PC-3 (cell line): Measurements from ENCODE around the gene OSBPL9.

Experiments used
- EZH2 ChIP-seq: fragments of 300-600 bp; sonication (generic); IDR thresholded peaks from one replicate; pipeline ENCODE4 v1.6.1; 2017; ENCODE audit warnings: antibody characterized with exemption, mild to moderate bottlenecking, low read length; ENCODE audit not compliant: unreplicated experiment
- EZH2phosphoT487 ChIP-seq: fragments of 300-600 bp; sonication (generic); IDR thresholded peaks from 2 replicates; pipeline ENCODE4 v1.6.1; 2018; ENCODE audit warnings: mild to moderate bottlenecking, antibody characterized with exemption, low read length, borderline replicate concordance
- TF ChIP-seq, protein P1 (sequence below): fragments of 300-600 bp; sonication (generic); conservative IDR thresholded peaks from 2 replicates; pipeline ENCODE4 v1.5.1; 2017; ENCODE audit warnings: antibody characterized with exemption, low read depth, mild to moderate bottlenecking, low read length

DNA sequence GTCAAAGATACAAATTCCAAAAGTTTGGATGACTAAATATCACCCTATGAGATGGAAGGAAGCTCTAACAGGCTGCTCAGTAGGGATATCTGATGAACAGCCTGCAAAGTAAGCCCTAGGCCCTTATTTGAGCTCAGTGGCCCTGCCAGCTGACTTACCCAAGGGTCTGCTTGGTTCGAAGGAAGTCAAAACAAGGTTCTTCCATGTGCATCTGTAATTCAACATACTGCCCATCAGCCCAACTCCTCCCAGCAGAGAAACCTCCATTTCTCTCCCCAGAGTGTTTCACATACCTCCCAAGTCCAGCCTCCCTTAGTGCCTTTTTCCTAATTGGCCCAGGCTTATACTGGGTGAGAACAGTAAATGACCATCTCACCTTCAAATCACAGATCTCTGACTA lies 175.0 kb downstream of the OSBPL9 start:
- TF ChIP-seq, protein P1, sequence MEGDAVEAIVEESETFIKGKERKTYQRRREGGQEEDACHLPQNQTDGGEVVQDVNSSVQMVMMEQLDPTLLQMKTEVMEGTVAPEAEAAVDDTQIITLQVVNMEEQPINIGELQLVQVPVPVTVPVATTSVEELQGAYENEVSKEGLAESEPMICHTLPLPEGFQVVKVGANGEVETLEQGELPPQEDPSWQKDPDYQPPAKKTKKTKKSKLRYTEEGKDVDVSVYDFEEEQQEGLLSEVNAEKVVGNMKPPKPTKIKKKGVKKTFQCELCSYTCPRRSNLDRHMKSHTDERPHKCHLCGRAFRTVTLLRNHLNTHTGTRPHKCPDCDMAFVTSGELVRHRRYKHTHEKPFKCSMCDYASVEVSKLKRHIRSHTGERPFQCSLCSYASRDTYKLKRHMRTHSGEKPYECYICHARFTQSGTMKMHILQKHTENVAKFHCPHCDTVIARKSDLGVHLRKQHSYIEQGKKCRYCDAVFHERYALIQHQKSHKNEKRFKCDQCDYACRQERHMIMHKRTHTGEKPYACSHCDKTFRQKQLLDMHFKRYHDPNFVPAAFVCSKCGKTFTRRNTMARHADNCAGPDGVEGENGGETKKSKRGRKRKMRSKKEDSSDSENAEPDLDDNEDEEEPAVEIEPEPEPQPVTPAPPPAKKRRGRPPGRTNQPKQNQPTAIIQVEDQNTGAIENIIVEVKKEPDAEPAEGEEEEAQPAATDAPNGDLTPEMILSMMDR: no peak
- no peak for TF ChIP-seq EZH2phosphoT487
- no peak for TF ChIP-seq EZH2
